Left ventricle myocardium inferior (tissue), 1 donor: ENCODE data around the gene DICER1. TPM values are rescaled to one million over a fixed set of nuclear protein-coding genes. Genes with fewer than 3 reads are reported as not detected.

ENCODE experiments used
- DNase-seq: peaks from one replicate; pipeline ENCODE4 v3.0.0-alpha.2; 2020
- H3K27ac ChIP-seq: fragments of 200-600 bp; replicated peaks from 2 replicates; pipeline ENCODE4 v1.8.0; 2021
- H3K27me3 ChIP-seq: fragments of 200-600 bp; 2 replicates; pipeline ENCODE4 v1.8.0; 2021; ENCODE audit warnings: low read depth
- H3K36me3 ChIP-seq: fragments of 200-600 bp; 2 replicates; pipeline ENCODE4 v1.8.0; 2021
- H3K4me1 ChIP-seq: fragments of 200-600 bp; 2 replicates; pipeline ENCODE4 v1.8.0; 2021
- H3K4me3 ChIP-seq: fragments of 200-600 bp; 2 replicates; pipeline ENCODE4 v1.8.0; 2021; ENCODE audit warnings: mild to moderate bottlenecking, moderate library complexity
- H3K9me3 ChIP-seq: fragments of 200-600 bp; replicated peaks from 2 replicates; pipeline ENCODE4 v1.8.0; 2021
- intact Hi-C: fragments of 100-400 bp; cut with micrococcal nuclease; formaldehyde crosslinking; loops from one replicate; pipeline ENCODE4 v1.11.0; 2022
- total RNA-seq: library from RNA; stranded (reverse); fragmentation: NEBNext Ultra II Directional; extraction: Animal tissue kit (Norgen Biotek cat#: 25700); gene quantifications from one replicate; pipeline ENCODE4 v1.2.1, GENCODE V29; 2021
- TF ChIP-seq, protein P1 (sequence below): fragments of 200-600 bp; IDR thresholded peaks from 2 replicates; pipeline ENCODE4 v1.8.0; 2021; ENCODE audit warnings: antibody characterized with exemption, mild to moderate bottlenecking, borderline replicate concordance
- donor health status: DM: no; HTN: yes; CAD: no; lungs with severe emphysema.

The DICER1 gene
- total RNA-seq, 1 donor from 2014 or later: 22.1 TPM

DNA sequence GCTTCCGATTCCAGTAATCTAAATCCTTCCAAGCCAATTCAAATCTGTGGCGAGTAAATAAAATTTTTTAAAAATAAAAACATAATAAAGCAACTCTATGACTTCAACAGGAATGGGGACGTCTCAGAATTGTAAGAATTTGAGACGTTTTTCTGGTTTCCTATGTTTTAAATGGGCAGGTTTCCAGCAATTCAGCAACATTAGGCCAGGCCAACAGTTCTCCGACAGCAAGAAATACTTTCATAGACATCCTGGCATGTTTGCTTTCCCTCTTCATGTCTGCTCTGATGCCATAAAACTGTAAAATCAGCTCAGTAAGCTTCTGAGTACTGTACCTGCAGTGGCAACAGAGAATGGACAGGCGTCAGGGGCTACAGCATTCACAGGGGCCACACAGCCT lies 35.8 kb upstream of the DICER1 start:
- Histone ChIP-seq H3K9me3 (peaks cover 9% of the 10 kb centered on the region), H3K27me3 (peaks cover 16% of the 10 kb centered on the region), H3K4me1 (peaks cover 28% of the 10 kb centered on the region), H3K36me3 (peaks cover 1% of the 10 kb centered on the region), H3K4me3 (no peak overlapping the region), H3K27ac (peak overlapping the region; percentile 18)
- TF ChIP-seq, protein P1, sequence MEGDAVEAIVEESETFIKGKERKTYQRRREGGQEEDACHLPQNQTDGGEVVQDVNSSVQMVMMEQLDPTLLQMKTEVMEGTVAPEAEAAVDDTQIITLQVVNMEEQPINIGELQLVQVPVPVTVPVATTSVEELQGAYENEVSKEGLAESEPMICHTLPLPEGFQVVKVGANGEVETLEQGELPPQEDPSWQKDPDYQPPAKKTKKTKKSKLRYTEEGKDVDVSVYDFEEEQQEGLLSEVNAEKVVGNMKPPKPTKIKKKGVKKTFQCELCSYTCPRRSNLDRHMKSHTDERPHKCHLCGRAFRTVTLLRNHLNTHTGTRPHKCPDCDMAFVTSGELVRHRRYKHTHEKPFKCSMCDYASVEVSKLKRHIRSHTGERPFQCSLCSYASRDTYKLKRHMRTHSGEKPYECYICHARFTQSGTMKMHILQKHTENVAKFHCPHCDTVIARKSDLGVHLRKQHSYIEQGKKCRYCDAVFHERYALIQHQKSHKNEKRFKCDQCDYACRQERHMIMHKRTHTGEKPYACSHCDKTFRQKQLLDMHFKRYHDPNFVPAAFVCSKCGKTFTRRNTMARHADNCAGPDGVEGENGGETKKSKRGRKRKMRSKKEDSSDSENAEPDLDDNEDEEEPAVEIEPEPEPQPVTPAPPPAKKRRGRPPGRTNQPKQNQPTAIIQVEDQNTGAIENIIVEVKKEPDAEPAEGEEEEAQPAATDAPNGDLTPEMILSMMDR: no peak
- no peak for DNase-seq
- intact Hi-C loops: no loop called here

GRCh38 chr14:95192311-95192710 lies 35.0 kb upstream of the DICER1 start:
- TF ChIP-seq, protein P1: no peak
- no peak overlapping the region for H3K4me3 ChIP-seq
- H3K27ac ChIP-seq: peak overlapping the region; percentile 18
- peaks cover 5% of the 10 kb centered on the region for H3K36me3 ChIP-seq
- intact Hi-C loops: no loop called here
- no peak for DNase-seq
- peaks cover 28% of the 10 kb centered on the region for H3K4me1 ChIP-seq
- peaks cover 20% of the 10 kb centered on the region for H3K27me3 ChIP-seq
- H3K9me3 ChIP-seq: peaks cover 12% of the 10 kb centered on the region

GRCh38 chr14:95191445-95192199 lies 34.3 kb upstream of the DICER1 start:
- H3K4me3 ChIP-seq: no peak overlapping the region
- intact Hi-C loops: no loop called here
- peaks cover 28% of the 10 kb centered on the region for H3K4me1 ChIP-seq
- H3K27me3 ChIP-seq: peaks cover 13% of the 10 kb centered on the region
- peak overlapping the region; percentile 68 for H3K27ac ChIP-seq
- TF ChIP-seq, protein P1: no peak
- peaks cover 5% of the 10 kb centered on the region for H3K36me3 ChIP-seq
- peaks cover 12% of the 10 kb centered on the region for H3K9me3 ChIP-seq
- no peak for DNase-seq

DNA sequence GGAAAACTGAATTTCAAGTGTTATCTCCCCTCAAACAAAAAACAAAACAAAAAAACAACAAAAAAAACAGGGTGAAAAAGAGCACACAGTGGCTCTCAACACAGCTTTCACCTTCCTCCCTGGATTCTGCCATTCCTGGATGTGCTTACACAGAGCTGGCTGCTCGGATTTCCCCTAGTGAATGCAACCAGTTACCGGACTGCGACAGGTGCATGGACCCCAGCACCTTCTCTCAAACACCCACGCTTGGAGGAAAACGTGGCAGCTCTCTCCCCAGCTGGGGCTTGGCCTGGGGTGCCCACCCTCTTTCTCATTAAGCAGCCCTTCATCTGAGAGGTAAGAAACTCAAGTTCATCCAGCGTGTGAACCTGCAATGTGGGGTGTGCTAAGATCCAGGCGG lies 33.5 kb upstream of the DICER1 start:
- H3K27me3 ChIP-seq: peaks cover 11% of the 10 kb centered on the region
- no peak overlapping the region for H3K4me3 ChIP-seq
- peaks cover 5% of the 10 kb centered on the region for H3K36me3 ChIP-seq
- H3K27ac ChIP-seq: peak overlapping the region; percentile 68
- intact Hi-C loops: no loop called here
- TF ChIP-seq, protein P1: no peak
- peaks cover 12% of the 10 kb centered on the region for H3K9me3 ChIP-seq
- no peak for DNase-seq
- H3K4me1 ChIP-seq: peaks cover 34% of the 10 kb centered on the region

DNA sequence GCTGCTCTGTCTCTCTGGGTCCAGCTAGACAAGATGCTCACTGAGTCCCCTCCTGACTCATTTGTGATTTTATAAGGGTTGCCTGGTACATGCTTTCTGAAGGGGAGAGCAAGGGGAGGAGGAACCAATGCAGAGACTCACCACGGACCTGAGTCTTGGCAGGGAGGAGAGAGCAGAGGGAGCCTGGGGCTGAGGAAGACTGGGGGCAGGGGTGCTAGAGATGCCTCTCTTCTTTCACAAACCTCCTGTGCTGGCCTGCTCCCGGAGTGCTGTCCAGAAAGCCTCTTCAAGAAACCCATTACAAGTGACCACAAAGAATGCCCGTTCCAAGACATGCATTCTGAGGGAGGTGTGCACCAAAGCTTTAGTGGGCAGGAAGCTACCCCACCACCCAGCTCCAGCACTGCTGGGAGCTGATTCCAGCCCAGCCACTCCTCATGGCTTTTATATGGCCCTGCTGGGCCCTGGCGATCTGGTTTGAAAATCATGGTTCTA lies 33.1 kb upstream of the DICER1 start:
- H3K27ac ChIP-seq: peak overlapping the region; percentile 68
- no peak overlapping the region for H3K4me3 ChIP-seq
- no peak for DNase-seq
- TF ChIP-seq, protein P1: no peak
- peaks cover 12% of the 10 kb centered on the region for H3K9me3 ChIP-seq
- peaks cover 39% of the 10 kb centered on the region for H3K4me1 ChIP-seq
- H3K27me3 ChIP-seq: peaks cover 15% of the 10 kb centered on the region
- H3K36me3 ChIP-seq: peaks cover 5% of the 10 kb centered on the region
- intact Hi-C loops: no loop called here
